ENCODE data around the gene RHCG.
"Not testable (repeated sequence)": the region's sequence is repeated elsewhere in the genome, so short reads cannot be mapped to it uniquely, and the experiment has no call there.

RHCG gene

DNA sequence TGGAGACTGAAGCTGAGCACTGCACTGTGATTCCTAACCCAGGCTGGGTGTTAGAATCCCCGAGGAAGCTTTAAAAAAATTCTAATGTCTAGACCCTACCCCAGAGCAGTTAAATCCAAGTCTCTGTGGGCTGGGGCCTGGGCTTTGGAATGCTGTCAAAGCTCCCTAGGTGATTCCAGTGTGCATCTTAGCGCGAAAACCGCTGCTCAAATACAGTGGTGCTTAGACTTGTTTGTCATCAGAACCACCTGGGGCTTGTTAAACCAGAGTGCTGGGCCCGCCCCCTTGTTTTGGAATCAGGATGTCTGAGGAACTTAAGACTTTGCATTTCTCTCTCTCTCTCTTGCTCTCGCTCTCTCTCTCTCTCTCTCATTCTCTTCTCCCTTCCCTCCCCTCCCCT lies 20.7 kb downstream of the RHCG start:
- no peak for DNase-seq

DNA sequence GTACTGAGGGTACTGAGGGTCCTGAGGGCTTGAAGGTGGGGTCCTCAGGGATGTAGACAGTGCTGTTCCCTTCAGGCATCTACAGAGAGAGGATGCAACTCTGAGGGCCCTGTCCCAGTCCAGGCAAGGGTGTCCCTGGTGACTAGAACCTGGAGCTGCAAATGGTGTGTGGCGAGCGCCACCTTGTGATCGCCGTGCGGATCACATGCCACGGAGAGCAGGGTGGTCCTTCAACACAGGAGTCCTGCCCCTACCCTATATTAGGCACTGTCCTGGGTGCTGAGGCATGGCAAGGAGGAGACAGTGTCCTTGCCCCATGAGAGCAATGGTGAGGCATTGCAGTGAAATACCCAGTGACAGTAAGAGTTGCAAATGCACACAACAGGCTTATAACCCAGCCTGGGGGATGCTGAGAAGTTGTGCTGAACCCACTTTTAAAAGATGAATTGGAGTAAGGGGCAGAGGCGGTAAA lies 23.6 kb downstream of the RHCG start:
- DNase-seq, result peak; percentile 42 to 57

GRCh38 chr15:89469426-89470096 lies 26.8 kb downstream of the RHCG start:
- no peak for DNase-seq

DNA sequence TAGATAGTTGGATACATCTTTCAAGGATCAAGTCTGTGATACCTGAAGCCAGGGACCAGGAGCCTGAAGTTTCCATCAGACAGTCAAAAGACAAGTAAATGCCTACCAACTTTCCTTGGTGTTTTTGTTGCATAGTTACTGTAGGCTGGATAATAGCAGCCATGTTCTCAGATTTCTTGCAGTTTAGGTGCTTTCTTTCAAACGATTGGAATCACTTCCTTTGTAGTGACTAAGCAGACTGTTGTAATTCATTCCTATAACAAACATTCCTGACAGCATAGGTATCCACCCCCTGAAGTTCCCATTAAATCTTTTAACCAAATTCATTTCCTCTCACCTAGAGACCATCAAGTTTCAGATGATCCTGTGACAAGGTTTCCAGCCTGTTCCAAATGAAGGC lies 27.6 kb downstream of the RHCG start:
- DNase-seq, result not testable (repeated sequence)

DNA sequence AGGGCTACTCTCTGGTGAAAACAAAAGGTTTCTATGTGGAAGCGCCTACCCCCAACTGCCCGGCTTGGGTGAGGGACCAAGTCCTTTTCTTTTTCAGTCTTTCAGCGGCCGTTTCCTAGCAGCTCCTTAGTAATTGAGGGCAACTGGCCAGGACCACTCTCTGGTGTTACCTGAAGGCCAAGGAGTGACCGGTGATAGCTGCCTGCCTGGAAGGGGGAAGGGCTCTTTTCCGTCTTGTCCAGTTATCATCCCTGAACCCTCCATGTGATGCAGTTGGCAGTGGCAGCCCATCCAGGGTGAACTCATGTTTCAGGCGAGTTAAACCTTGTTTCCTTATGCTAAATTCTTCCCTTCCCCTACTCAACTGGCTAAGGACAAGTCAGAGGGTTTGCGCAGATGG lies 33.3 kb downstream of the RHCG start:
- DNase-seq, result no peak

DNA sequence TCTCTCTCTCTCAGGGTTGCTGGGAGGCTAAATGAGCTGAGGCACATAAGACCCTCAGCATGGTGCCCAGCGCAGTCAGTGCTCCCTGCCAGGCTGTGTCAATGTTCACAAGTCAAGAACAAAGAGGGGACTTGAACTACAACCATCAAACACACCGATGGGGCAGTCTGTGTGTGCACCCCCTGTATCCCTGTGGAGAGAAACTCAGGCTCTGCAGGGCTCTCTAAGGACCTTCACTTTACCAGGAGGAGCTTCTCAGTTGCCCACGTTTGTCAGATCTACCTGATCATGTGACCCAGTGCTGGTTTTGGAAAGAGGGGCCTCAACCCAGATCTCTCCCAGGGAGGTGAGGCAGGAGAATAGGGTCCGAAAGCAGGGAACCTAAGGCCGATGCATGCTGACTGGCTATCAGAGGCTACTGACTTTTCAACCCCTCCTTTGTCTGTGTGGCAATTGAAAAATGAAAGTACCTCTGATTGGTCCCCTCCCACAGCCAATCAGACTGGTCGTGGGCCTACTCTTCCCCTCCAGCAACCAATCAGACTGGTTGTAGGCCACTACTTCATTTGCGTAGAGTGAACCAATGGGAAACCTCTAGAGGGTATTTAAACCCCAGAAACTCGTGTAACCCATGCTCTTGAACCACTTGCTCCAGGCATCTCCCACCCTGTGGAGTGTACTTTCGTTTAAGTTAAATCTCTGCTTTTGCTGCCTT lies 34.0 kb downstream of the RHCG start:
- peak; percentile 33 to 42 for DNase-seq

DNA sequence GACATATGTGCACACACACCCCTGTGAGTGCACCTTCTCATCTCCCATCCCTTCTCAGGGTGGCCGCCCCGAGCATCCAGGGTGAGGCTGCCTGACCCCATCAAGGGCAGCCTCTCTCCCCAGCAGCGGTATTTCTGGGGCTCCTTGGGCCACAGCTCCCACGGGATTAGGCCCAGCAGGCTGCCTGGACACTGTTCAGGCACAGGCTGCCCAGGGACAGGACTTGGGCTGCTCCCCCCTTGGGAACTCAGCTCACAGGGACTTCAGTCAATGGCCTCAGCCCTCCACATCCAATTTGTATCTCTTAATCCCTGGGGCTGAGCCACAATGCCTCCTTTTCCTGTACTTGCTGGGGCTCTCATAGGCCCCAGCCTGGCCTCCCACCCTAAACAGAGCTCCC lies 35.0 kb downstream of the RHCG start:
- DNase-seq, result no peak

GRCh38 chr15:89460048-89460447 lies 36.3 kb downstream of the RHCG start:
- DNase-seq, result no peak

DNA sequence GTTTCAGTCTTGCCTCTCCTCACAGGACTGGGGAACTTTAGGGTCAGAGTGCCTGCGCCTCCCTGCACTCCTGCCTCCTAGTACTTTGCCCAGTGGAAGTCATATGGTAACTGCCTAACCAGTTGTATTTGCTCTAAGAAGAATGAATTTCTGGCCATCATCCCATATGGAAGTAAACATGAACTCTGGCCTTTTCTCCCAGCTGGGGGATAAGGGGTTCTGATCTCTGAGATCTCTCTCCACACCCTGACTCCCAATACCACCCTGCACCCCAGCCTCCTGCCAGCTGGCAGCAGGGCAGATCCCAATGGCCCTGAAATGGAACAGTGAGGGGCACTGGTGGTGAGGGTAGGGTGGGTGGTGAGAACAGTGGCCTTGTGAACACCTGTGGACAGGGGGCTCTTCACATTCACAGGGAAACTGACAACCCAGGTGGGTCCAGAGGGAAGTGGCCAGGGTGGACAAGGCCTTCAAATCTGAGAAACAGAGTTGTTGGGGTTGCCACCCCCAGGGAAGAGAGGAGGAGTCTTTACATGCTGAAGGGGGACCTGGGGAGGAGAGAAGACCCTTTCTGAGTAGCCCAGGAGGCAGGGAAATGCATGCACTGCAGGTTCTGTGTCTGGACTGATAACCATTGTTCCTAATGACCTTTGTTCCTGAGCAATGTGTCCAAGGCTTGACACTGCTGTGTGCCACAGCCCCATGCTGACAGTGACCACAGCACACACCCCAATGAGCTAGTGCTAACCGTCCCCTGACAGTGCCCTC lies 36.9 kb downstream of the RHCG start:
- no peak for DNase-seq

DNA sequence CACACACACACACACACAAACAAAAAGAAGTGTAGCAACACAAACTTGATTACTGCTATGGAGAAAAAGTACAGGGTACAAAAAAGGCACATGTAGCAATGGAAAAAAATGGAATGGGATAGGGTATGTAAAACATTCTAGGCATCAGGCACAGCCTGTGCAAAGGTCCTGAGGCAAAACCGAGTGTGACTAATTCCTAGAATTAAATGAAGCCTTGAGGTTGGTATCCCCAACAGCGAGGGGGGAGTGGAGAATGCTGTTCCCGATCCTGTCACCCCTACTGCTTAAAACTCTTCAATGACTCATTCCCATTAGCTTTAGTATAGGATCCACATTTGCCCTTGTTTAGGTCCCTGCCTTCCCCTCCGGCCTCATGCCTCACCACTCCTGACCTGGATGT lies 37.9 kb downstream of the RHCG start:
- DNase-seq, result no peak

DNA sequence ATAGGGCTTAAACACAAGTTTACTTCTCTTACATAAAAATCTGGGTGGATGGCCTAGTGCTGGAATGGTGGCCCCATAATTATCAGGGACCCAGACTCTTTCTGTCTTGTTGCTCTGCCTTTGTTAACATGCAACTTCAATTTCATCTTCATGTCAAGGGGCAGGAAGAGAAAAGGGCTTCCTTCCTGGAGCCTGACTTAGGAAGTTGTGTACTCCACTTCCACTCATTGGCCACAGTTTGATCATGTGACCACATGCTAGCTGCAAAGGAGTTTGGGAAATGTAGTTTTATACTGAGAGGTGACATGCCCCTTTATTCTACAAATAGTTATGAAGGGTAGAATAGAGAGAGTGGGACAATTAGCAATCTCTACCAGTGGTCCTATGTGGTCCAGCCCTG lies 39.3 kb downstream of the RHCG start:
- DNase-seq, result peak in 1 of 2 experiments; percentile 16

DNA sequence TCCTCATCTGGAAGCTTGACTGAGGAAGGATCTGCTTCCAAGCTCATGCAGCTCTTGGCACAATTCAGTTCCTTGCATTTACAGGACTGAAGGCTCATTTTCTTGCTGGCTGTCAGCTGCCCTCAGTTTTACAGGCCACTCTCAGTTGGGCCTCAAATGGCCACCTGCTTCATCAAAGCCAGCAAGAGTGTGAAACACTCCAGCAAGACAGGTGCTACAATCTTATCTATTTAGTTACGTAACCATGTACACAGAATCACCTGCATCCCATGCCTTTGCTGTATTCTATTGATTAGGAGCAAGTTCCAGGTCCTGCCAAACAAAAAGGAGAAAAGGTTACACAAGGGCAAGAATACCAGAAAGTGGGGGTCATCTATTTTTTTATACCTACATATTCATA lies 40.8 kb downstream of the RHCG start:
- no peak for DNase-seq

DNA sequence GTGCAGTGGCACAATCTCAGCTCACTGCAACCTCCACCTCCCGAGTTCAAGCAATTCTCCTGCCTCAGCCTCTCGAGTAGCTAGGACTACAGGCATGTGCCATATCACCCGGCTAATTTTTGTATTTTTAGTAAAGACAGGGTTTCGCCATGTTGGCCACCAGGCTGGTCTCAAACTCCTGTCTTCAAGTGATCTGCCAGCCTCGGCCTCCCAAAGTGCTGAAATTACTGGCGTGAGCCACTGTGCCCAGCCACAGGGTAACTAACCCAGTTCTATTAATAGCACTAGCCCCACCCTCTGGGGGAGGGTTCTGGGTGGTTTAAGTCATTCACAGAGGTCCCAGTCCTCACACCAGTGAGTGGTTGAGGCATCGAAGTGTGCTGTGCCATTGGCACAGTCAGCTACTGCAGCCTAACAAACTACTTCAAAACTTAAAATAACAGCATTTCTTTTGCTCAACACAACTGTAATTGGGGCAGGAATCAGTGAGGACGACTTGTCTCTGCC lies 44.0 kb downstream of the RHCG start:
- DNase-seq, result no peak

DNA sequence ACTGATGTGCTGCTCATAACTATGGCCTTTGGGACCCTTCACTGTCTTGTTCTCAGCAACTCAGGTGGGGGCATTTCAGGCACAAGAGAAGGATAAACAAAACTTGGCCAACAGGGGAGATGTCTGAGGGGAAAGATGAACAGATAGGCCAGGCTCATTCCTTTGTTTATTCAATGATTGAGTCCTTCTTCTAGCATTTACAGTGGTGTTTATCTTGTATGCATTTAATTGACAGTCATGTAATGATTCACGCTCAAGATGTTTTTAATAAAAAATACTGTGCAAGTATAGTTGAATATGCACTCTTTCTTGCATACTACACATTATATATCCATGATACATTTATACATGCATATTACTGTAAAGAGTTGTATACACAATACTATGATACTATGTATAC lies 44.5 kb downstream of the RHCG start:
- DNase-seq, result no peak

DNA sequence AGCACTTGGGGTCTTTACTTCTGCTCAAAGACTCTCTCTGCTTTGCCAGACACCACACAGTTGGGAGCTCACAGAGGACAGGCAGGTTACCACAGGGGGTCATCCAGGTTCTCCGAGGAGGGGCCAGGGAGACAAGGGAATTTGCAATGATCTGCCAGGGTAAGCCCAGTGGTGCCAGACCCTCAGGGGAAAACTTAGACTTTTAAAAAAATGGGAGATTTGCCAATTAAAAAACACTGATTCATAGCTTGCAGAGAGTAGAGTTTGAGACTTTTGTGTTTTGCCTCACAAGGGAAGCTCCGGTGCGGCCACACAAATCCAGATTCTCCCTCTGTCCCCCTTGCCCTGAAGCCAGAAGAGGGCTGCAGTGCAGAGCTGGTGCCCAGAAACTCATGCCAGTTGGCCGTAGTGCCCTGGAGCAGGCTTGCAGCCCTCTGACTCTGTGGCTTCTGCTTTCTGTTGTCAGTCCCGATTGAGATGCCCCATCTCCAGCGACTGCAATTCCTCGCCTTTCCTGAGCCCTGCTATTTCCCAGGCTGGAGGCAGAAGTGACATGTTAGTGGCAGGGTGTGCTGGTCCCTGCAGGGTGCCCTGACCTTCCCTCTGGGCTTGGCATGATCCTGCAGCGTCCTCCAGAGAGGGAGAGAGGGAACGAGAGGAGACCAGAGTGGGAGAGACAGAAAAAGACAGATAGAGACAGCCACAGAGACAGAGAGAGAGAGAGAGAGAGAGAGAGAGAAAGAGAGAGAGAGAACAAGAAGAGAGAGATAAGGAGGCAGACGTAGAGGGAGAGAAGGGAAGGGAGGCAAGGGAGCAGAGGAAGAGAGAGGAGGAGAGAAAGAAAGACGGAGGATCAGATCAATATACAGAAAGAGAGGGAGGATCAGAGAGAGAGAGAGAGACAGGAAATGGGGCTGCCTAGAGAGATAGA lies 46.0 kb downstream of the RHCG start:
- no peak for DNase-seq

GRCh38 chr15:89448825-89449224 lies 47.6 kb downstream of the RHCG start:
- no peak for DNase-seq

GRCh38 chr15:89447676-89448075 lies 48.7 kb downstream of the RHCG start:
- DNase-seq, result no peak

GRCh38 chr15:89446255-89446891 lies 50.0 kb downstream of the RHCG start:
- no peak for DNase-seq

GRCh38 chr15:89445518-89445917 lies 50.9 kb downstream of the RHCG start:
- DNase-seq, result no peak

- DNase-seq, result no peak
Measured at GRCh38 chr15:89444241-89445225, 51.9 kb downstream of the RHCG start.

DNA sequence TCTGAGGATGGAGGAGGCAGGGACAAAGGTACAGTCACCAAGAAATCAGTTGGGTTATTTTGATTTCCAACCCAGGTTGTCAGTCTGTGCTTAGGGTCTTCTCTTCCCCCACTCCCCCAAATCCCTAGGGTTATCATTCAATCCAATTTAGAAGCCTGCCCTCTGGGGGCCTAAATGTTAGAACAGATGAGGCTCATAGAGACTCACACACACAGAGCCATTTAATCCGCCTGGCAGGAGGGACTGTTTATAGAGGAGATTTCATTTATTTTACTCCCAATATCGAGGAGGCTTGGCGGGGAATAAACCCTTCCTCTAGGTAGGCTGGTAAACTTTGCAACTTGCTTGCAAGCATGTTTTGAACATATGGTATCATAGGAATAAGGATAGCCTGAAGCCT lies 52.8 kb downstream of the RHCG start:
- DNase-seq, result no peak

Measured in SHP77 (cell line).